Stimulated activated CD4-positive, alpha-beta T cell treated with anti-CD3 and anti-CD28 coated beads, TNF-alpha, amount 100 ng/mL, for 1 hour (primary cell): ENCODE data around the gene SGSM2.

Experiments used
- DNase-seq, 3 donors: peaks; one replicate each; pipeline ENCODE4 v3.0.0-alpha.2; 2020; ENCODE audit warnings: low read depth in 3 of 3, low spot score in 1 of 3

The SGSM2 gene

GRCh38 chr17:2369039-2369438 lies 31.7 kb downstream of the SGSM2 start:
- no peak for DNase-seq

- DNase-seq: no peak
Measured at GRCh38 chr17:2369551-2370210, 32.4 kb downstream of the SGSM2 start.

DNA sequence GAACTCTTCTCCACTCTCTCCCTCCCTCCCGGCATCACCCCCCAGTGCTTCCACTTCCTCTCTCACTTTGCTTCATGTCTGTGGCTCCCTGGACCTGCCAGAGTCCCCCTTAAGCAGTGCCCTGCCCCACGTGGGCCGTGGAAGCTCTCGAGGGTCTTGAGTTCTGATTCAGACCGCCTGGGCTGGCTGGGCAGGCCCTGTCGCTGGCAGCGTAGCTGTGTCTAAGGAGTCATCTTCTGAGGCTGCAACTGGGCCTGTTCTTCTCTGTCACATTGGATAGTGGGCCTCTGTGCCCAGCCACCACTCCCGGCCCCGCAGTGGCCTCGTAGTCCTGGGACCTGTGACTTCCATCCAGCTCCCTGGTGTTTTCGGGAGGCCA lies 32.9 kb downstream of the SGSM2 start:
- DNase-seq: no peak

DNA sequence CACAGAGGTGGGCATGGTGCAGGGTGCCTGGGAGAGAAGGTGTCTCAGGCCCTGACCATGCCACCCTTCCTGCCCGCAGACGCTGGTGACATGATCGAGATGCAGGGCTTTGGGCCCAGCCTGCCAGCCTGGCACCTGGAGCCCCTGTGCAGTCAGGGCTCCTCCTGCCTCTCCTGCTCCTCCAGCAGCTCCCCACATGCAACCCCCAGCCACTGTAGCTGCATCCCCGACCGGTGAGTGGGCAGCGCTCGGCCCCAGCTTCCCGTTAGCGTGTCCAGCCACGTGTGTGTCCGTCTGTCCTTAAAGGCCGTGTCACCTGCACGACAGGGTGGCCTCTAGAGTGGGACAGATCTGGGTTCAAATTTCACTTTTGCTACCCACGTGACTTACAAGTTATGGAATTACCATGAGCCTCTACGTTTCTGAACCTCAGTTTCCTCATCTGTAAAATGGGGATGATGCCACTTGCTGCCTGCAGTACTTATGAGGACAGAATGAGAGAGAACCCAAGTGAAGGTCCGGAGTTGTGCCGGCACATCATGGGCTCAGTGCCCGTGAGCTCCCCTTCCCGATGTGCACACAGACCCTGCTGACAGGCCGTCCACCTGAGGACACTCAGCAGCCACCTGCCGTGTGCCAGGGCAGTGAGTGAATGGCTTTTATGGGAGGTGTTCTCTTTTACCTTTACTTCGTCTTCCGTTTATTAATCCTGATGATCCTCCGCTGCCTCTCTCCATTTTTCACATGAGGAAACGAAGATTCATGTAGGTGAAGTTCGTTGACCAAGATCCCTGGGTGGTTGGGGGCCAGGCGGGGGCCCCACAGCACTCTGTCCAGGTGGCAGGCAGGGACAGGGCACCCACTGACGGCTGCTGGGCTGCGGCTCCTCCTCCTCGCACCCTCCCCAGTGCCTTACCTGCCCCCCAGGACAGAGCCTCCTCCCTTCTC lies 34.2 kb downstream of the SGSM2 start:
- DNase-seq: no peak

GRCh38 chr17:2372180-2372579 lies 34.9 kb downstream of the SGSM2 start:
- no peak for DNase-seq

GRCh38 chr17:2372681-2373080 lies 35.4 kb downstream of the SGSM2 start:
- no peak for DNase-seq

GRCh38 chr17:2373179-2373578 lies 35.9 kb downstream of the SGSM2 start:
- DNase-seq: no peak

- no peak for DNase-seq
Measured at GRCh38 chr17:2374549-2375285, 37.4 kb downstream of the SGSM2 start.

- no peak for DNase-seq
Measured at GRCh38 chr17:2375406-2375805, 38.1 kb downstream of the SGSM2 start.

- no peak for DNase-seq
Measured at GRCh38 chr17:2376107-2376506, 38.8 kb downstream of the SGSM2 start.

DNA sequence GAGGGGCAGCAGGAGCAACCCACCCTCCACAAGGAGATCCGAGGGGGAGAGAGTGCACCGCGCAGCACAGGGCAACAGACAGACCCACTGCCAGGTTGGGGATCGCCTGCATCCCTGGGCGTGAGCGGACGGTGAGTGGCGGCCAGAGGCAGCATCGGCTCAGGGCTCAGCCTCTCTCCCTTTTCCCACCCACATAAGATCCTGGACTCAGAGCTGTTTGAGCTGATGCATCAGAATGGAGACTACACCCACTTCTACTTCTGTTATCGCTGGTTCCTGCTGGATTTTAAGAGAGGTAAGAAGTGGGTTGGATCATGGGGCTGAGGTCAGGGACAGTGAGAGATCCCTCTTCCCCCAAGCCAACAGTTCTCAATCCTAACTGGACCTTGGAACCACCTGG lies 40.4 kb downstream of the SGSM2 start:
- DNase-seq: no peak

DNA sequence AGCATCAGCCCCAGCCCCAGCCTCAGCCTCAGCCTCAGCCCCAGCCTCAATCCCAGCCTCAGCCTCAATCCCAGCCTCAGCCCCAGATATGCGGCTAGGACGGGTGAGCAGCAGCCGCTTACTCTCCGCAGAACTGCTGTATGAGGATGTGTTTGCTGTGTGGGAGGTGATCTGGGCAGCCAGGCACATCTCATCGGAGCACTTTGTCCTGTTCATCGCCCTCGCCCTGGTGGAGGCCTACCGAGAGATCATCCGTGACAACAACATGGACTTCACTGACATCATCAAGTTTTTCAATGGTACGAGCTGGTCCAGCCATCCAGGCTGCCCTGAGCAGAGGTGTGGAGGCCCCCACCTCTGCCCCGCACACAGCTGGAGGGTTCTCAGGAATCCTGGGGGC lies 41.6 kb downstream of the SGSM2 start:
- no peak for DNase-seq

DNA sequence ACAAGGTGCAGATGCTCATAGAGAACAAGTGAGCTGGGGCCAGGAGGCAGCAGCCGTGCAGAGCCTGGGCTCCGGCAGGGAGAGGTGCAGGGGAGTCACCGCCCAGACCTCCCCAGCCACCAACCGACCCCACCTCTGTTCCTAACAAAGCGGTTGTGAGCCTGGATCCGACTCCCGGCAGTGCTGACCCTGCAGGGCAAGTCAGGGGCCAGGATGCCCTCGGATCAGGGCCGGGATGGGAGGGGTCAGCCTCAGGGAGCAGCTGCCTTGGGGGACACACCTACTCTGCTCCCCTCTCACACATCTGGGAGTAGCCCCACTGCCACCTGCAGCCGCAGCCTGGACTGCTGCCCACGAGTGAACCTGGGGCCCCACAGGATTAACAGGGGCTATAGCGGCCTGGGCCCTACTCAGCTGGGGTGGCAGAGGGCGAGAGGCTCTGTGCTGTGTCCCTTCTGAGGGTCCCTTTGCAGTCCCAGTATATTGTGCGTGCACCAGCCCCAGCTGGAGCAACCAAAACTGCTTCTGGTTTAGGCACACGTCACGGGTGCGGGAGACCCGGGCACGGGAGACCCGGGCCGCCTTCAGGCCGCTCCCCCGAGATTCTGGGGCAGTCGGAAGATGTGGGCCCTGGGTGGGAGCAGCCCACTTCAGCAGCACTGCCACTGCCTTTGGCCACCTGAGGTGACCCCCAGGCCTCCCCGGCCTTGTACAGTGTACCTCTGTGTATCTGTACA lies 42.4 kb downstream of the SGSM2 start:
- no peak for DNase-seq

DNA sequence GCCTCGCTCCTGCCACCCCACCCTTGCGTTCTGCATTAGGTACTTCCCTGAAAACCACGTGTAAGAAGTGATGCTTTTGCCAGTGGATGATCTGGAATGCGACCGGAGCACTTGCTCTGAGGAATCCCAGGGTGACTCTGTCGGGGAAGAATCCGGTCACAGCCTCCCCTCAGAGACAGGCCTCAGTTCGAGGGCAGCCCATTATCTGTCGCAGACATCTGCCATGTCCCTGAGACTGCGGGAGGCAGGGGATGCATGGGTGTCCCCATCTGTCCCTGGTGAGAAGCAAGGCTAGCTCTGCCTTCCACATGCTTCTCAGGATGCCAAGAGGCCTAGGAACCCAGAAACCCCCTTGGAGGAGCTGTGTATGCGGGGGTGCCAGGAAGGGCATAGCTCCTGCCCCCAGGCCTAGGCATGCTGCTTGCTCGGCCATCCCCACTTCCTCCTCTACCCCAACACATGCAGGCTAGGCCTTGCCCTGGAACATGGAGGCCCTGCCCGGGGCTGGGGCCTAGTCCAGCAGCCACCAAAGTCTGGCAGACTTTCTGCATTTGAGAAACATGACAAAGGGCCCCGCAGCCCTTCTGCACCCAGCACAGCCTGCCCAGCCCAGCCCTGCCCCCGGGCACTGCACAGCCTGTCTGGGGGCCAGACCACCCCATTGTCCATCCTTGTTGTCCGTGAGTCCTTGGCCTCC lies 43.1 kb downstream of the SGSM2 start:
- no peak for DNase-seq

- DNase-seq: no peak
Measured at GRCh38 chr17:2380950-2381649, 43.8 kb downstream of the SGSM2 start.

GRCh38 chr17:2383628-2384167 lies 46.4 kb downstream of the SGSM2 start:
- DNase-seq: no peak

DNA sequence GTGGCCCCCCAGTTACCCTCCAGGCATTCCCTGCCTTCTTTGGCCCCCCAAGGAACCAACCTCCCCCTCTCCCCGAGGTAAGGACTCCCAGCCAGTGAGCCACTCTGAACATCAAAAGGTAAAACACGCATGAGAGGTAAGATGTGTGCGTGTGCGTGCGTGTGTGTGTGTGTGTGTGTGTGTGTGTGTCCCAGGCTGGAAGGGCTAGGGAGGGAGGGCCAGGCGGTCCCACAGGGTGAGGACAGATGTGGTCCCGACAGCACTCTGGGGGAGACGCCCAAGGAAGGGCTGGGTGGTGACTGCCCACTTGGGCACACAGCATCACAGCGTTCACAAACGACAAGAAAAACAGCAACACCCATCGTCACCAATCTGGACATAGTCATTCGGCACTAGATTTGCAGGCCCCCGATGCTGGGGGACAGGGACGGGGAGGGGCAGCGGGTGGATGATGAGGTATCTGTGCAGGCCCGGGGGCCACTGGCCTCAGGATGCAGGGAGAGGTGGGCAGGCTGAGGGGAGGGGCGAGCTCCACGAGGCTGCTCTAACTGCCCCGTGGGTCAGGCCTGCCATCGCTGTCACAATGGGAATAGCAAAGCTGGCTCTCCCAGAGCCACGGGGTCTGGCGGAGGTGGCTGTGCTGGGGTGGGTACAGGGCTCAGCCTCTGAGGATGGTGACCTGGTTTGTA lies 47.3 kb downstream of the SGSM2 start:
- no peak for DNase-seq

GRCh38 chr17:2385240-2386210 lies 48.2 kb downstream of the SGSM2 start:
- no peak for DNase-seq
